NCI-H2227 (cell line): Measurements from ENCODE around the gene CDC34.

Experiments used
- DNase-seq: peaks from one replicate; lab custom pipeline; 2025; ENCODE audit not compliant: unreplicated experiment; lab: John Stamatoyannopoulos, UW

Gene CDC34

GRCh38 chr19:531753-532560 is at the start of gene CDC34:
TSS of gene CDC34 (plus strand) at chr19:531760. CDS start at chr19:531932, 172 bp downstream.
- DNase-seq, result no peak

- DNase-seq, result no peak
These were observed 49.1 kb upstream of the CDC34 start for GRCh38 chr19:482186-483041.

- DNase-seq, result no peak
These were observed 48.1 kb upstream of the CDC34 start for GRCh38 chr19:483332-484072.

- DNase-seq, result no peak
These were observed 47.1 kb upstream of the CDC34 start for GRCh38 chr19:484494-484893.

- no peak for DNase-seq
These were observed 46.5 kb upstream of the CDC34 start for GRCh38 chr19:485077-485476.

- peak; percentile 25 for DNase-seq
These were observed 45.9 kb upstream of the CDC34 start for GRCh38 chr19:485583-486236.

- peak; percentile 96 for DNase-seq
These were observed 42.8 kb upstream of the CDC34 start for GRCh38 chr19:488505-489417.

GRCh38 chr19:489418-490196 is 42.0 kb upstream of the CDC34 start:
- peak; percentile 53 for DNase-seq

- no peak for DNase-seq
These were observed 40.3 kb upstream of the CDC34 start for GRCh38 chr19:491146-491741.

- peak; percentile 14 for DNase-seq
These were observed 39.4 kb upstream of the CDC34 start for GRCh38 chr19:492091-492531.

- DNase-seq, result no peak
These were observed 38.0 kb upstream of the CDC34 start for GRCh38 chr19:493391-494170.

GRCh38 chr19:494171-495080 is 37.1 kb upstream of the CDC34 start:
- DNase-seq, result no peak

- no peak for DNase-seq
These were observed 36.5 kb upstream of the CDC34 start for GRCh38 chr19:495081-495401.

- DNase-seq, result peak; percentile 42
These were observed 36.0 kb upstream of the CDC34 start for GRCh38 chr19:495402-496111.

GRCh38 chr19:496112-496665 is 35.4 kb upstream of the CDC34 start, which contains the start of gene MADCAM1:
TSS of gene MADCAM1 (plus strand) at chr19:496486. CDS start at chr19:496500, 14 bp downstream.
- DNase-seq, result no peak

GRCh38 chr19:496986-497385 is 34.6 kb upstream of the CDC34 start:
- DNase-seq, result no peak
